NCI-H128 (cell line): Measurements from ENCODE around the gene AGBL2.
"Not testable (repeated sequence)": the region's sequence is repeated elsewhere in the genome, so short reads cannot be mapped to it uniquely, and the experiment has no call there.

ENCODE experiments used
- DNase-seq: peaks from one replicate; lab custom pipeline; 2025; ENCODE audit not compliant: unreplicated experiment; lab: John Stamatoyannopoulos, UW

AGBL2 gene

GRCh38 chr11:47715082-47715669 lies at the start of gene AGBL2:
Gene AGBL2, minus strand, starts transcription at chr11:47715369. Its CDS starts 719 bp downstream, at chr11:47714650.
- DNase-seq: peak; percentile 63

- not testable (repeated sequence) for DNase-seq
These were observed 44.1 kb upstream of the AGBL2 start for GRCh38 chr11:47759291-47759690.

- DNase-seq: no peak
These were observed 41.0 kb upstream of the AGBL2 start for GRCh38 chr11:47756208-47756607.

- DNase-seq: no peak
These were observed 35.6 kb upstream of the AGBL2 start for GRCh38 chr11:47750725-47751124.

- DNase-seq: not testable (repeated sequence)
These were observed 27.3 kb upstream of the AGBL2 start for GRCh38 chr11:47742494-47742893.

- DNase-seq: not testable (repeated sequence)
These were observed 22.6 kb upstream of the AGBL2 start for GRCh38 chr11:47737817-47738216.

- no peak for DNase-seq
These were observed 17.1 kb upstream of the AGBL2 start for GRCh38 chr11:47732271-47732670.

GRCh38 chr11:47731475-47731874 lies 16.3 kb upstream of the AGBL2 start:
- DNase-seq: no peak

- no peak for DNase-seq
These were observed 11.8 kb upstream of the AGBL2 start for GRCh38 chr11:47726878-47727514.

GRCh38 chr11:47726118-47726442 lies 10.9 kb upstream of the AGBL2 start:
- DNase-seq: no peak

GRCh38 chr11:47725442-47726117 lies 10.4 kb upstream of the AGBL2 start:
- no peak for DNase-seq

- DNase-seq: no peak
These were observed 9.0 kb upstream of the AGBL2 start for GRCh38 chr11:47724041-47724729.

GRCh38 chr11:47723041-47723440 lies 7.9 kb upstream of the AGBL2 start:
- no peak for DNase-seq

GRCh38 chr11:47720651-47721050 lies 5.5 kb upstream of the AGBL2 start:
- DNase-seq: no peak

GRCh38 chr11:47716692-47717091 lies 1.5 kb upstream of the AGBL2 start:
- no peak for DNase-seq

- no peak for DNase-seq
These were observed 551 bp downstream of the AGBL2 start for GRCh38 chr11:47714554-47715081.

GRCh38 chr11:47711816-47712215 lies 3.4 kb downstream of the AGBL2 start:
- no peak for DNase-seq

GRCh38 chr11:47711225-47711624 lies 3.9 kb downstream of the AGBL2 start:
- DNase-seq: no peak

GRCh38 chr11:47707275-47707786 lies 7.8 kb downstream of the AGBL2 start:
- DNase-seq: not testable (repeated sequence)

- no peak for DNase-seq
These were observed 9.4 kb downstream of the AGBL2 start for GRCh38 chr11:47705721-47706120.

- DNase-seq: no peak
These were observed 23.2 kb downstream of the AGBL2 start for GRCh38 chr11:47691979-47692378.
